Peyer's patch (tissue), 4 donors: Measurements from ENCODE around the gene NDUFS7. TPM values are rescaled to one million over a fixed set of nuclear protein-coding genes. Genes with fewer than 3 reads are reported as not detected.

Experiments
- DNase-seq, 3 donors: peaks; one replicate each; pipeline ENCODE4 v3.0.0-alpha.2; 2017 to 2019
- H3K27ac ChIP-seq, 4 donors: fragments of 200-600 bp; sonication (generic); one replicate each; pipeline ENCODE4 v1.5.1; 2016 to 2019
- H3K27me3 ChIP-seq, 2 donors: fragments of 200-600 bp; sonication (generic); one replicate each; pipeline ENCODE4 v1.5.1; 2019
- H3K36me3 ChIP-seq, 3 donors: fragments of 200-600 bp; sonication (generic); one replicate each; pipeline ENCODE4 v1.5.1; 2016 to 2019
- H3K4me1 ChIP-seq, 4 donors: fragments of 200-600 bp; sonication (generic); one replicate each; pipeline ENCODE4 v1.5.1; 2016 to 2019
- H3K4me3 ChIP-seq, 4 donors: fragments of 200-600 bp; sonication (generic); 1 replicate in 3 of 4; 2 replicates in 1 of 4; pipeline ENCODE4 v1.5.1; 2016 to 2019; ENCODE audit warnings: mild to moderate bottlenecking in 1 of 4
- H3K9me3 ChIP-seq, 4 donors: fragments of 200-600 bp; sonication (generic); one replicate each; pipeline ENCODE4 v1.5.1; 2016 to 2019; ENCODE audit warnings: mild to moderate bottlenecking in 1 of 4
- POLR2A ChIP-seq, 2 donors: fragments of 450-650 bp; IDR thresholded peaks; one replicate each; pipeline ENCODE4 v1.5.1; 2017; ENCODE audit warnings: antibody characterized with exemption in 2 of 2, mild to moderate bottlenecking in 2 of 2, moderate library complexity in 2 of 2
- total RNA-seq, 4 donors: library from RNA; depleted of rRNA; stranded (reverse); fragments of >200 nt; gene quantifications; one replicate each; pipeline ENCODE4 v1.1.0, GENCODE V29; 2016
- TF ChIP-seq, protein P1 (sequence below), 6 experiments: fragments of 450-650 bp in 4 of 6; fragments of 200-600 bp in 2 of 6; sonication (generic) in 1 of 6; IDR thresholded peaks; one replicate each; pipeline ENCODE4 v1.5.1; 2017 to 2019; ENCODE audit warnings: antibody characterized with exemption in 6 of 6, mild to moderate bottlenecking in 3 of 6, moderate library complexity in 1 of 6

Gene NDUFS7
- total RNA-seq, 4 donors from 2014 or later = 99.9 to 165 (median 156) TPM

DNA sequence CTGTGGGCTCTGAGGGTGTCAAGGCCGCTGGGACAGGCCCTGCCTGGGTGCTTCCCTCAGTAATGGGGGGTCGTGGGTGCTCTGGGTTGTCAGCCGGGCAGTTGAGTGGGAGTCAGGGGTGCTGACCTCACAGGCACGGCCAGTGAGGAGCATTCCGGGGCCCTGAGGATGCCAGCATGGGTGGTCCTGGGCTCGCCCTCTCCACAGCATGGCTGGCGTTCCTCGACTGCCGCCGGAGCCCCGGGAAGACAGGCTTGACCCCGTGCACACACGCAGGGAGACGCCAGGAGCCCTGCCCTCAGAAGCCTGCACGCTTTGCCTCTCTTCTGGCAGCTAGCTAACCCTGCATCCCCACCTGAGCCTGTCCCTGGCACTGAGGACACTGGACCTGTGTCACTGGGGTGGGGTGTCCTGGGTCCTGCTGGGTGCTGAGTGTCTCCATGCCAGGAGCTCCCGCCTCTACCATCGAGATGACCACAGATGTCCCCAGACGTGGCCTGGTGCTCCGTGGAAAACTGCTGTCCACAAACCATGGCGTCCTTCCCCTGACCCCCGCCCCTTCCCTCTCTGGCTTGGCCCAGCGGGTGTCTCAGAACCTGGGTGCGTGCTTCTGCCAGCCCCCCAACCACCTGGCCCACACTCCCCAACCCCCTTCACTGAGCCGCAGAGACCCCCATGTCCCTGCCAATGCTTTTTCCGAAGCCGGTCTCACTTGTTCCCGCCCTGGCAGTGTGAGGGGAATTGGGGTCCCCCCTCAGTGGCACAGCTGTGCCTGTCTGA, 4.4 kb upstream of the NDUFS7 start:
- no peak overlapping the region for H3K4me3 ChIP-seq
- no peak for TF ChIP-seq POLR2A (IDR thresholded peaks at IDR 0.05)
- TF ChIP-seq, protein P1, sequence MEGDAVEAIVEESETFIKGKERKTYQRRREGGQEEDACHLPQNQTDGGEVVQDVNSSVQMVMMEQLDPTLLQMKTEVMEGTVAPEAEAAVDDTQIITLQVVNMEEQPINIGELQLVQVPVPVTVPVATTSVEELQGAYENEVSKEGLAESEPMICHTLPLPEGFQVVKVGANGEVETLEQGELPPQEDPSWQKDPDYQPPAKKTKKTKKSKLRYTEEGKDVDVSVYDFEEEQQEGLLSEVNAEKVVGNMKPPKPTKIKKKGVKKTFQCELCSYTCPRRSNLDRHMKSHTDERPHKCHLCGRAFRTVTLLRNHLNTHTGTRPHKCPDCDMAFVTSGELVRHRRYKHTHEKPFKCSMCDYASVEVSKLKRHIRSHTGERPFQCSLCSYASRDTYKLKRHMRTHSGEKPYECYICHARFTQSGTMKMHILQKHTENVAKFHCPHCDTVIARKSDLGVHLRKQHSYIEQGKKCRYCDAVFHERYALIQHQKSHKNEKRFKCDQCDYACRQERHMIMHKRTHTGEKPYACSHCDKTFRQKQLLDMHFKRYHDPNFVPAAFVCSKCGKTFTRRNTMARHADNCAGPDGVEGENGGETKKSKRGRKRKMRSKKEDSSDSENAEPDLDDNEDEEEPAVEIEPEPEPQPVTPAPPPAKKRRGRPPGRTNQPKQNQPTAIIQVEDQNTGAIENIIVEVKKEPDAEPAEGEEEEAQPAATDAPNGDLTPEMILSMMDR (IDR thresholded peaks at IDR 0.05) = no peak
- no peaks in the 10 kb centered on the region for H3K9me3 ChIP-seq
- no peak overlapping the region for H3K27ac ChIP-seq
- no peaks in the 10 kb centered on the region for H3K27me3 ChIP-seq
- DNase-seq = no peak
- no peaks in the 10 kb centered on the region for H3K4me1 ChIP-seq
- H3K36me3 ChIP-seq = peaks cover 0 to 13% (median 0%) of the 10 kb centered on the region in 3 donors

DNA sequence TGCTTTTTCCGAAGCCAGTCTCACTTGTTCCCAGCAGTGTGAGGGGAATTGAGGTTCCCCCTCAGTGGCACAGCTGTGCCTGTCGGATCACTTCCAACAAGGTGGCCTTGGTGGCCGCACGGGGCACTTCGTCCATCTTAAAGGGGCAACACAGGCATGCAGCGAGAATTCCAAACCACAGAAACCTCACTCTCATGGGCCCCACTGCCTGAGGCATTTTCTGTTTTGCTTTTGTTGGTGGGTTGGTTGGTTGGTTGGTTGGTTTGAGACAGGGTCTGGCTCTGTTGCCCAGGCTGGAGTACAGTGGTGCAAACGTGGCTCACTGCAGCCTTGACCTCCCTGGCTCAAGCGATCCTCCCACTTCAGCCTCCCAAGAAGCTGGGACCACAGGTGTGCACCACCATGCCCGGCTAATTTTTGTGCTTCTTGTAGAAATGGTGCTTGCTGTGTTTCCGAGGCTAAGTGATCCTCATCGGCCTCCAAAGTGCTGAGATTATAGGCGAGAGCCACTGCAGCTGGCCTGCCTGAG, 3.7 kb upstream of the NDUFS7 start:
- peaks cover 0 to 9% (median 0%) of the 10 kb centered on the region in 3 donors for H3K36me3 ChIP-seq
- TF ChIP-seq, protein P1 (IDR thresholded peaks at IDR 0.05) = no peak
- no peak for TF ChIP-seq POLR2A (IDR thresholded peaks at IDR 0.05)
- H3K4me1 ChIP-seq = peaks cover 0 to 7% (median 4%) of the 10 kb centered on the region in 4 donors
- DNase-seq = no peak
- no peak overlapping the region for H3K27ac ChIP-seq
- H3K9me3 ChIP-seq = no peaks in the 10 kb centered on the region
- H3K27me3 ChIP-seq = no peaks in the 10 kb centered on the region
- H3K4me3 ChIP-seq = no peak overlapping the region

DNA sequence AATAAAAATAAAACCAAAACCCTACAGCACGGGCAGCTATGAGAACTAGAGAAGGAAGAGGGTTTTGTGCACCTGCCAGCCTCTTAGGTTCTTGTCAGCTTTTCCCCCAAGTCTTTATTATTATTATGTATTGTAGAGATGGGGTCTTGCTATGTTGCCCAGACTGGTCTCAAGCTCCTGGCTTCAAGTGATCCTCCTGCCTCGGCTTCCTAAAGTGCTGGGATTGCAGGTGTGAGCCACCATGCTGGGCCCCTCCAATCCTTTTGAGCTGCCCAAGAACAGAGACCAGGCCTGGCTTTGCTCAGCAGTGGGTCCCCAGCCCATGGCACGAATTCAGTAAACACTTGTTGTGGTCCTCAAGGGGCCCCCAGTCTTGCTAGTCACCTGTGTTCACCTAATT, 1.5 kb upstream of the NDUFS7 start:
- Histone ChIP-seq H3K4me1 (peaks cover 0 to 23% (median 4%) of the 10 kb centered on the region in 4 donors), H3K4me3 (no peak overlapping the region), H3K9me3 (no peaks in the 10 kb centered on the region), H3K36me3 (peaks cover 0 to 4% (median 0%) of the 10 kb centered on the region in 3 donors), H3K27me3 (no peaks in the 10 kb centered on the region), H3K27ac (no peak overlapping the region)
- DNase-seq = no peak
- no peak for TF ChIP-seq POLR2A (IDR thresholded peaks at IDR 0.05)
- TF ChIP-seq, protein P1 (IDR thresholded peaks at IDR 0.05) = no peak

DNA sequence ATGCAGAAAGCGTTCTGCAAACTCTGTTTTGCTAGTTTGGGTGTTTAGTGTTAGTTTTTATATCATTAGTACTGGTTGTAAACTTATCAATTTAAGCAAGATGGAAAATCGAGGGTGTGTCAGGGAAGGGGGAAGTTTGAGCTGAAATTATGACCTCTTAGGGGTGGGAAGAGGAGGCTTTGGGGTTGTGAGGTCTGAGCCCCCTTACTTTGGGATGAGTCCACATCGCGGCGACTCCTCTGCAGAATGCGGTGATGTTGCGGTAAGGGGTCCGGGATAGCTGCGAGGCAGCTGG, 743 bp upstream of the NDUFS7 start:
- H3K27me3 ChIP-seq = no peaks in the 10 kb centered on the region
- peak overlapping the region in 1 of 4 donors; percentile 90 for H3K27ac ChIP-seq
- TF ChIP-seq, protein P1 (IDR thresholded peaks at IDR 0.05) = peak in 1 of 6 experiments; percentile 2
- TF ChIP-seq POLR2A (IDR thresholded peaks at IDR 0.05) = no peak
- DNase-seq = no peak
- peak overlapping the region in 1 of 4 donors; percentile 91 for H3K4me3 ChIP-seq
- H3K4me1 ChIP-seq = peaks cover 0 to 23% (median 4%) of the 10 kb centered on the region in 4 donors
- H3K9me3 ChIP-seq = no peaks in the 10 kb centered on the region
- peaks cover 0 to 9% (median 0%) of the 10 kb centered on the region in 3 donors for H3K36me3 ChIP-seq

GRCh38 chr19:1384085-1384462, 367 bp downstream of the NDUFS7 start:
- Histone ChIP-seq H3K4me3 (peak overlapping the region; percentile 66 to 91 (median 78)), H3K9me3 (no peaks in the 10 kb centered on the region), H3K27me3 (no peaks in the 10 kb centered on the region), H3K36me3 (peaks cover 0 to 20% (median 0%) of the 10 kb centered on the region in 3 donors), H3K4me1 (peaks cover 0 to 23% (median 4%) of the 10 kb centered on the region in 4 donors), H3K27ac (peak overlapping the region; percentile 83 to 90 (median 87))
- DNase-seq = no peak
- TF ChIP-seq, protein P1 (IDR thresholded peaks at IDR 0.05) = no peak
- TF ChIP-seq POLR2A (IDR thresholded peaks at IDR 0.05) = no peak
